ENCODE results near the gene JADE2. TPM values are rescaled to one million over a fixed set of nuclear protein-coding genes. Genes with fewer than 3 reads are reported as not detected.

Gene JADE2
- total RNA-seq, 1 donor from 2014 or later = 32.4 TPM

DNA sequence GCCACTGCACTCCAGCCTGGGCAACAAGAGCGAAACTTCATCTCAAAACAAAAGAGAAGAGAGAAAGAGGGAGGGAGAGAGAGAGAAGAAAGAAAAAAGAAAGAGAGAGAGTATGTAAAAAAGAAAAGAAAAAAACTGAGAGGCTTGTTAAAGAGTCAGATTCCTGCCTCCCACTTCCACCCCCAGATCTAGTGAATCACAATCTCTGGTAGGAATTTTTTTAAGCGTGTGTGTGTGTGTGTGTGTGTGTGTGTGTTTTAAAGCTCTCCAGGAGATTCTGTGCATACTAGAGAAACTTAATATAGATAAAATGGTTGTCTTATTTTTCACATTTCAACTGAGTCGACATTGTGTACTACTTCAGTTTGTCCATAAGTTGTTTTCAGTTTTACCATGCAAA, 75.1 kb downstream of the JADE2 start:
- Mint-ChIP-seq H3K4me1 (ENCODE audit: unreplicated experiment) (no peaks in the 10 kb centered on the region), H3K27me3 (ENCODE audit: unreplicated experiment) (no peaks in the 10 kb centered on the region), H3K4me3 (ENCODE audit: unreplicated experiment) (no peak overlapping the region), H3K9me3 (ENCODE audit: unreplicated experiment) (no peaks in the 10 kb centered on the region), H3K27ac (ENCODE audit: unreplicated experiment) (no peak overlapping the region), H3K36me3 (ENCODE audit: unreplicated experiment) (peaks cover 12% of the 10 kb centered on the region)
- TF ChIP-seq, protein P1, sequence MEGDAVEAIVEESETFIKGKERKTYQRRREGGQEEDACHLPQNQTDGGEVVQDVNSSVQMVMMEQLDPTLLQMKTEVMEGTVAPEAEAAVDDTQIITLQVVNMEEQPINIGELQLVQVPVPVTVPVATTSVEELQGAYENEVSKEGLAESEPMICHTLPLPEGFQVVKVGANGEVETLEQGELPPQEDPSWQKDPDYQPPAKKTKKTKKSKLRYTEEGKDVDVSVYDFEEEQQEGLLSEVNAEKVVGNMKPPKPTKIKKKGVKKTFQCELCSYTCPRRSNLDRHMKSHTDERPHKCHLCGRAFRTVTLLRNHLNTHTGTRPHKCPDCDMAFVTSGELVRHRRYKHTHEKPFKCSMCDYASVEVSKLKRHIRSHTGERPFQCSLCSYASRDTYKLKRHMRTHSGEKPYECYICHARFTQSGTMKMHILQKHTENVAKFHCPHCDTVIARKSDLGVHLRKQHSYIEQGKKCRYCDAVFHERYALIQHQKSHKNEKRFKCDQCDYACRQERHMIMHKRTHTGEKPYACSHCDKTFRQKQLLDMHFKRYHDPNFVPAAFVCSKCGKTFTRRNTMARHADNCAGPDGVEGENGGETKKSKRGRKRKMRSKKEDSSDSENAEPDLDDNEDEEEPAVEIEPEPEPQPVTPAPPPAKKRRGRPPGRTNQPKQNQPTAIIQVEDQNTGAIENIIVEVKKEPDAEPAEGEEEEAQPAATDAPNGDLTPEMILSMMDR (IDR thresholded peaks at IDR 0.05) = no peak
- DNase-seq (ENCODE audit: extremely low spot score, unreplicated experiment) = no peak

DNA sequence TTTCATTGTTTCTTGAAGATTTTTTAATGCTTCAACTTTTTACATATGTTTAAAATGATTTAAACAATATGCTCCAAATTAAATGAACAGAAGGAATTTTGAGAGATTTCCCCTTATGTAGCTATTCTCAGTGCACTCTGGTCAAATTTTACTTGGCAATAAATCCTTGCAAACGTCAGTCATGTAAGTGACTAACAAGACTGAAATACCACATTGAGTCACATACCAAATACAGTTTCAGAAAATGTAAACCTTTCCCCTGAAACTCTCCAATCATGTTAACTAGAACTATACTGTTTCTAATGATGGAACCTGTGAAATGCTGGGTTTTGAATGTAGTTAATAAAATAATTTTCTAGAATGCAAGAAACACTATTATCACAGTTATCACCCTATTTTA, 77.6 kb downstream of the JADE2 start:
- Mint-ChIP-seq H3K4me3 (ENCODE audit: unreplicated experiment) (no peak overlapping the region), H3K27ac (ENCODE audit: unreplicated experiment) (no peak overlapping the region), H3K4me1 (ENCODE audit: unreplicated experiment) (no peaks in the 10 kb centered on the region), H3K27me3 (ENCODE audit: unreplicated experiment) (no peaks in the 10 kb centered on the region), H3K36me3 (ENCODE audit: unreplicated experiment) (peaks cover 30% of the 10 kb centered on the region), H3K9me3 (ENCODE audit: unreplicated experiment) (no peaks in the 10 kb centered on the region)
- DNase-seq (ENCODE audit: extremely low spot score, unreplicated experiment) = no peak
- TF ChIP-seq, protein P1 (IDR thresholded peaks at IDR 0.05) = no peak

DNA sequence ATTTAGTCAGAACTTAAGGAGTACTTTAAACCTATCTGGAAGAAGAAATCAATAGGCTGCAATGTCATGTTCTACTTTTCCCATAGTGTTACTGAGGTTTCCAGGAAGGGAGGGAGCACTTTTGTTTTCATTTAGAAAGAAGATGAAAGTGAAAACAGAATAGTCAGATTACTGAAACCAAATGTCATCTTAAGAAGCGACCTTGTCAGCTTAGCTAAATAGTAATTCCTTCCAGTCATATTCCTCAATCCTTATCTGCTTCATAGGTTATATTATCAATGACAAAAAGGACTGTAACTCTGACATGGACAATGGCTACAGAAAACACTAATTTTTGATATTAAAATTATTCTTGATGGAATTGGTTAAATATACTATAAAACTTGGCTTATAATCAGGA, 79.4 kb downstream of the JADE2 start:
- TF ChIP-seq, protein P1 (IDR thresholded peaks at IDR 0.05) = no peak
- Mint-ChIP-seq H3K36me3 (ENCODE audit: unreplicated experiment) (peaks cover 39% of the 10 kb centered on the region), H3K27me3 (ENCODE audit: unreplicated experiment) (no peaks in the 10 kb centered on the region), H3K9me3 (ENCODE audit: unreplicated experiment) (no peaks in the 10 kb centered on the region), H3K4me1 (ENCODE audit: unreplicated experiment) (no peaks in the 10 kb centered on the region), H3K4me3 (ENCODE audit: unreplicated experiment) (no peak overlapping the region), H3K27ac (ENCODE audit: unreplicated experiment) (no peak overlapping the region)
- no peak for DNase-seq (ENCODE audit: extremely low spot score, unreplicated experiment)

GRCh38 chr5:134606726-134607125, 81.3 kb downstream of the JADE2 start:
- no peak overlapping the region for H3K4me3 Mint-ChIP-seq (ENCODE audit: unreplicated experiment)
- no peaks in the 10 kb centered on the region for H3K27me3 Mint-ChIP-seq (ENCODE audit: unreplicated experiment)
- TF ChIP-seq, protein P1 (IDR thresholded peaks at IDR 0.05) = no peak
- no peaks in the 10 kb centered on the region for H3K9me3 Mint-ChIP-seq (ENCODE audit: unreplicated experiment)
- no peaks in the 10 kb centered on the region for H3K4me1 Mint-ChIP-seq (ENCODE audit: unreplicated experiment)
- no peak overlapping the region for H3K27ac Mint-ChIP-seq (ENCODE audit: unreplicated experiment)
- DNase-seq (ENCODE audit: extremely low spot score, unreplicated experiment) = no peak
- H3K36me3 Mint-ChIP-seq (ENCODE audit: unreplicated experiment) = peaks cover 49% of the 10 kb centered on the region

GRCh38 chr5:134608555-134608954, 83.1 kb downstream of the JADE2 start:
- no peak overlapping the region for H3K27ac Mint-ChIP-seq (ENCODE audit: unreplicated experiment)
- peaks cover 48% of the 10 kb centered on the region for H3K36me3 Mint-ChIP-seq (ENCODE audit: unreplicated experiment)
- H3K4me1 Mint-ChIP-seq (ENCODE audit: unreplicated experiment) = no peaks in the 10 kb centered on the region
- no peak for DNase-seq (ENCODE audit: extremely low spot score, unreplicated experiment)
- TF ChIP-seq, protein P1 (IDR thresholded peaks at IDR 0.05) = no peak
- H3K4me3 Mint-ChIP-seq (ENCODE audit: unreplicated experiment) = no peak overlapping the region
- H3K9me3 Mint-ChIP-seq (ENCODE audit: unreplicated experiment) = no peaks in the 10 kb centered on the region
- H3K27me3 Mint-ChIP-seq (ENCODE audit: unreplicated experiment) = no peaks in the 10 kb centered on the region

All from osteocyte (in vitro differentiated cells).